OCI-LY1 (cell line): ENCODE data around the gene TPO.

ENCODE experiments used
- EZH2 ChIP-seq: fragments of 200-600 bp; sonication (generic), shearing (Covaris generic); IDR thresholded peaks from 2 replicates; pipeline ENCODE4 v1.8.0; 2017; ENCODE audit warnings: borderline replicate concordance, mixed run types, mild to moderate bottlenecking, antibody characterized with exemption, low read length, moderate library complexity, mixed read lengths
- TF ChIP-seq, protein P1 (sequence below): fragments of 200-600 bp; sonication (generic), shearing (Covaris generic); IDR thresholded peaks from 2 replicates; pipeline ENCODE4 v1.5.1; 2017; ENCODE audit warnings: mild to moderate bottlenecking, antibody characterized with exemption, low read length, moderate library complexity, mixed read lengths

DNA sequence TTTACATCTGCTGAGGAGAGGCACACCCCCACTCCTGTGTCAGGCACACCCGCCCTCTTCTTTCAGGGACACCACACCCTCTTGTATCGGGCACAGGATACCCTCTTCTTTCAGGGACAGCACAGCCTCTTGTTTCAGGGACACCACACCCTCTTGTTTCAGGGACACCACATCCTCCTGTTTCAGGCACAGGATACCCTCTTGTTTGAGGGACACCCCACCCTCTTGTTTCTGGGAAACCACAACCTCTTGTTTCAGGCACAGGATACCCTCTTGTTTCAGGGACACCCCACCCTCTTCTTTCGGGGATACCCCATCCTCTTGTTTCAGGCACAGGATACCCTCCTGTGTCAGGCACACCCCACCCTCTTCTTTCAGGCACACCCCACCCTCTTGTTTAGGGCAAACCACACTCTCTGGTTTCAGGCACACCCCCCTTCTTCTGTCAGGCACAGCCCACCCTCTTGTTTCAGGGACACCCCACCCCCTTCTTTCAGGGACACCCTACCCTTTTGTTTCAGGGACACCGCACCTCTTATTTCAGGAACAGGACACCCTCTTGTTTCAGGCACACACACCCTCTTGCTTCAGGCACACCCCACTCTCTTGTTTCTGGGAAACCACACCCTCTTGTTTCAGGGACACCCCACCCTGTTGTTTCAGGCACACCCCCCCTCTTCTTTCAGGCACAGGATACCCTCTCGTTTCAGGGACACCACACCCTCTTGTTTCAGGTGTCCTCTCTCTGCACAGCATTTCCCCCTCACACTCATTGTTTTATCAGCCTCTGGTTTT, 96.2 kb downstream of the TPO start:
- TF ChIP-seq EZH2, result no peak
- TF ChIP-seq, protein P1, sequence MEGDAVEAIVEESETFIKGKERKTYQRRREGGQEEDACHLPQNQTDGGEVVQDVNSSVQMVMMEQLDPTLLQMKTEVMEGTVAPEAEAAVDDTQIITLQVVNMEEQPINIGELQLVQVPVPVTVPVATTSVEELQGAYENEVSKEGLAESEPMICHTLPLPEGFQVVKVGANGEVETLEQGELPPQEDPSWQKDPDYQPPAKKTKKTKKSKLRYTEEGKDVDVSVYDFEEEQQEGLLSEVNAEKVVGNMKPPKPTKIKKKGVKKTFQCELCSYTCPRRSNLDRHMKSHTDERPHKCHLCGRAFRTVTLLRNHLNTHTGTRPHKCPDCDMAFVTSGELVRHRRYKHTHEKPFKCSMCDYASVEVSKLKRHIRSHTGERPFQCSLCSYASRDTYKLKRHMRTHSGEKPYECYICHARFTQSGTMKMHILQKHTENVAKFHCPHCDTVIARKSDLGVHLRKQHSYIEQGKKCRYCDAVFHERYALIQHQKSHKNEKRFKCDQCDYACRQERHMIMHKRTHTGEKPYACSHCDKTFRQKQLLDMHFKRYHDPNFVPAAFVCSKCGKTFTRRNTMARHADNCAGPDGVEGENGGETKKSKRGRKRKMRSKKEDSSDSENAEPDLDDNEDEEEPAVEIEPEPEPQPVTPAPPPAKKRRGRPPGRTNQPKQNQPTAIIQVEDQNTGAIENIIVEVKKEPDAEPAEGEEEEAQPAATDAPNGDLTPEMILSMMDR, result no peak
